Dedifferentiated amniotic fluid mesenchymal stem cell (primary cell): ENCODE data around the gene PPP1R12B.
A peak's percentile ranks its signal among the peaks of the same experiment; 100 is the strongest.
"Not testable (repeated sequence)": the region's sequence is repeated elsewhere in the genome, so short reads cannot be mapped to it uniquely, and the experiment has no call there.

ENCODE experiments used
- DNase-seq: peaks from one replicate; pipeline ENCODE4 v3.0.0-alpha.2; 2016; ENCODE audit errors: extremely low spot score

Gene PPP1R12B

GRCh38 chr1:202556037-202556436 is 207.5 kb downstream of the PPP1R12B start:
- DNase-seq: not testable (repeated sequence)

DNA sequence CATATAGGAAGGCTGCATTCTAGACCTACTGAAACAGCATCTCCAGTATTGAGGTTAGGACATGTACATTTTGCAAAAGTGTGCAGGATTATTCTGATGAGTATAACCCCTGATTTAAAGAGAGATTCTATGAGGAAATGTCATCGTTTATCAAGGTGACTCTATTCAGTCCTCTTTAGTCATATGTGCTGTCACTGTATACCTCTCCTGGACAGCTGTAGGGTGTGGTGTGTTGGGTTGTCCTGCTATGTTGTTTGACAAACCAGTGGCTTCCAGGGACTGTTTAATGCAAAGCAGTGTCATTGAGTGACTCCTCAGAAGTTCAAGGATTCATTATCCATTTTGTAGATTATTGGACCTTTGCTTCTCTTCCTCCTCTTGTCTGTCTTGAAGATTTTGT is 209.2 kb downstream of the PPP1R12B start:
- not testable (repeated sequence) for DNase-seq

DNA sequence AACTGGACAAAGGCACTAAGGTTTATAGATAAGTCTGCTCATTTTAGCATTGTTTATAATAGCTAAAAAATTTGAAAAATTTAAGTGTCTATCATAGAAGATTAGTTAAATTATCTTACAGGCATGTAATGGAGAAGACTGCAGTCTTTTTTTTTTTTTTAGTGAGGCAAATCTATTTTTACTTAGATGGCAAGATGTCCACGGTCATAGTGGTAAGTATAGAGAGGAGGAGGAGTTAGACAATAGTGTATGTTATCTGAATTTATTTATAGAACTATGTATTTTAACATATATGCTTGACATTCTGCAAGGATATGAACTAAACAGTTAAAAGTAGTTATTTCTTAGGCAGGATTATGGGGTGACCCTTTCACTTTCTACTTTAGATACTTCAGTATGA is 212.7 kb downstream of the PPP1R12B start:
- DNase-seq: no peak

- no peak for DNase-seq
These were observed 213.4 kb downstream of the PPP1R12B start for GRCh38 chr1:202561726-202562443.

GRCh38 chr1:202562444-202563060 is 214.1 kb downstream of the PPP1R12B start:
- DNase-seq: no peak

DNA sequence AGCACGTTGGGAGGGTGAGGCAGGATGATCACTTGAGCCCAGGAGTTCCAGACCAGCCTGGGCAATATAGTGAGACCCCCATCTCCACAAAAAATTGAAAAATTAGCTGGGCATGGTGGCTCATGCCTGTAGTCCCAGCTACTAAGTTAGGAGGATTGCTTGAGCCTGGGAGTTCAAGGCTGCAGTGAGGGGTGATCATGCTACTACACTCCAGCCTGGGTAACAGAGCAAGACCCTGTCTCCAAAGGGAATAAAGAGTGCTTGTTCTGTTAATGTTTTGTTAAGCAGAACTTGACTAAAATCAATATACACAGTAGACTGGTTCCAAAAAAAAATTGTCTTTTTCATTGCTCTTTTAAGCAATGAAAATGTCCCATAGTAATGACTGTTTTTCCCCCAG is 215.3 kb downstream of the PPP1R12B start:
- DNase-seq: no peak

GRCh38 chr1:202564958-202565495 is 216.5 kb downstream of the PPP1R12B start:
- DNase-seq: no peak

DNA sequence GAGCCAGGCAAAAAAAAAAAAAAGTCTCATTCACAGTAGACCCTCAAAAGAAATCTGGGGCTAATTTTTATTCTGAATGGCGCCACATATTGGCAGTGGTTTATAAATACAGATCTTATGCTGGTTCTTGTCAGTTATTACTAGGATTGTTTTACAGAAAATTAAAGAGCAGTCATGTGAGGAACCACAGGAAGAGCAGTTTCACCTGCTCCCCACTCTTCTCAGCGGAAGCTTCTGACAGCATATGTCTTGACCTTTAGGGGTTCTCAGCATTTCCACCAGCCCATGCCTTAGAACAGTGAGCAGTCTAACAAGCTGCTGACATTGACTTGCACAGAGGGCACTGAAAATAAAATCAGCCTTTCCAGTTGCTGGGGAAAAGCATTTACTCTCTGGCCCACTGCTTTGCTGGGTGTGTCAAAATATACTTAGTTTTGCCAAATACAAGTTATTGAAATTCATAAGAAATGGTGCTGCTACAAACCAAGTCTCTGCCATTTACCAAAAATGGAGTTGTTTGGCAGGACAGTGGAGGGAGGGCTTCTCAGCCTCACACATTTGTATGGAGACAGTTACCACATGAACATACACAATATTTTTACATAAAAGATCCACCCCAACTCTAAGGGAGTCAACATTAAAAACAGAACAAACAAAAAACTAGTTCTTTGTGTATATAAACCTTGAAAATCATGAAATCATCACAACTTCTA is 217.5 kb downstream of the PPP1R12B start:
- DNase-seq: no peak

DNA sequence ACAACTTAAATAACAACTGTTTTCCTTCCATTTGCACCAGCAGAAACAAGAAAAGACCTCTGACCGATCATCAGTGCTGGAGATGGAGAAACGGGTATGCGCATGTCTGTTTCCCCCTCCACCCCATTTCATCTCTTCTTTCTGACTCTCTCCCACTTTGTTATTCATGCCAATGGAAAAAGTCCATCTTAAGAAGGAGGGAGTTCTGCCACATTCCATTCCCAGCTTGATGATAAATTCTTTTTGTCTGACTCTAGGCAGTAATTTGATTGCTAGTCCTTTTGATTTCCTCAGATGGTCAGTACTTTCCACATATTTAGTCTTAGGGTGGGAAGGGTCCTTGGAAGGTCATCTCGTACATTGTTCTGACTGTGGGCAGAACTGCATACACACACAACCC is 219.2 kb downstream of the PPP1R12B start:
- peak; percentile 49 for DNase-seq

DNA sequence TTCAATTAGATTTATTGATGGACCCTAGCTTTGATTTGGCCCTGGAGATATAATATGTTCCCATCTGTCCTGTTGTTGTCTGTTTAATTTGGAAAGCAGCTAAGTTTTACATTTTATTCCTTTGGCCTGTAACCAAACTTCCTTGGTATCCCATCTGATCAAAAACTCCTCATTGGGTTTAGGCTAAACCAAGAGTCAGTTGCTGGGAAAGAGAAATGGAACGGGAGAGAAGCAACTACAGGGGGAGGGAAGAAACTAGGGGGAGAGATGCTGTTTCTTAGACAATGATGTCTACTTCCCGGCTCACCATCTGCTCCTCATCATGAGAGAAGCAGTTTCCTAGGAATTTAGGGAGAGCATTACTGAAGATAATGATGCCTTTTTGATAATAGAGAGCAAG is 219.9 kb downstream of the PPP1R12B start:
- no peak for DNase-seq

- no peak for DNase-seq
These were observed 220.3 kb downstream of the PPP1R12B start for GRCh38 chr1:202568826-202569225.

DNA sequence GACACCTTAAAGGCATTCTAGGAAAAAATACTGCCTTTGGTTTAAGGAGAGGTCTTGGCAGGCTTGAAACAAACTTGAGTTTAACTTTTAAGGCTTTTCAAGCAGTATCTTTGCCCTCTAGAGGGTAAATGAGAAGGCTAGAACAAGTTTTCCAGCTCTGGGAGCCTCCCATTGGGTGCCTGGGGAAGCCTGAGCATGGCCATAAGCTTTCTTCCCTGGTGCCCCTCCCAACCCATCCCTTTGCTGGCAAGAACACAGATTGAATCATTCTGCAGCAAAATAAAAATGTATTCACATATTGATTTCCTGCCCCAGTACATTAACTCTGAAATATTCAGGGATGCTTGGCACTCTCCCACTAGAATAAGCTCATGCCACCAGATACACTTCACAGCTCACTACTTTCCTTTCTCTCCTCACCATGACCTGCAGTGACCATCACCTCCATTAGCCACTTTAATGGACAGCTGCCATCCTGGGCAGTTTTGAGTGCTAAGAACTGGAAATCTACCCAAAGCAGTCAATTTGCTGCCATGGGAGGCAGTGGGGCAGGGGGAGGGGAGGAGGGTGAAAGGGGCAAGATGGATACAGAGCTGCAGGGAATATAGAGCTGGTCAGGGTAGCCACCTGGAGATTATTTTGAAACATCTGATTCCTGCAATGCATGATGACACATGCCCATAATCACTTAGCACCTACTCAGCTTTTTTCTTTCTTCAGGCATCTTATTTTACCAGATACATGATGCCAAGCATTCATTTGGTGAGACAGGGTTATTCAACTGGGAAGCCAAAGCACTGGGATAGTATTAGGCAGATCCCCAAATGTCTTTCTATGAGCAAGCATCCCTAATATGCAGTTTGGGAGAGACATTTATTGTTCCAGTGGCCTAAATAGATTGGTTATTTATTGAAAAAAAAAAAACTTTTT is 221.2 kb downstream of the PPP1R12B start:
- no peak for DNase-seq

GRCh38 chr1:202571719-202572339 is 223.3 kb downstream of the PPP1R12B start:
- DNase-seq: no peak

DNA sequence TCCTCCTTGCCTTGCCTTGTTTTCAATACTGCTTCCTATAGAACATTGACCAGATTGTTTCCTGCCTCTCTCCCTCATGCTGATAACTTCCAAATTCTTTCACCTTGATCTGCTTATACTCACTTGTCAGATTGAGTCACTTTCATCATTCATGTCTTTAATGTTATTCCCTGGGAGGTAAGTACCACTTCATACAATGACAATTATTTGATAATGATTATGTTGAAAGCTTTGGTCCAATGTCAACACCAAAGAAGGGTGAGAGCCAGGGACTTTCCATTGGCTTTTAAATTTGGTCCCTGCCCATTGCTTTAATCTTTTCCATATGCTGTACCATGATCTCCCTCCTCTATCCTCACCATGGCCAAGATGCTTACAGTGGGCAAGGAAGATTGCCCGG is 224.4 kb downstream of the PPP1R12B start:
- no peak for DNase-seq

DNA sequence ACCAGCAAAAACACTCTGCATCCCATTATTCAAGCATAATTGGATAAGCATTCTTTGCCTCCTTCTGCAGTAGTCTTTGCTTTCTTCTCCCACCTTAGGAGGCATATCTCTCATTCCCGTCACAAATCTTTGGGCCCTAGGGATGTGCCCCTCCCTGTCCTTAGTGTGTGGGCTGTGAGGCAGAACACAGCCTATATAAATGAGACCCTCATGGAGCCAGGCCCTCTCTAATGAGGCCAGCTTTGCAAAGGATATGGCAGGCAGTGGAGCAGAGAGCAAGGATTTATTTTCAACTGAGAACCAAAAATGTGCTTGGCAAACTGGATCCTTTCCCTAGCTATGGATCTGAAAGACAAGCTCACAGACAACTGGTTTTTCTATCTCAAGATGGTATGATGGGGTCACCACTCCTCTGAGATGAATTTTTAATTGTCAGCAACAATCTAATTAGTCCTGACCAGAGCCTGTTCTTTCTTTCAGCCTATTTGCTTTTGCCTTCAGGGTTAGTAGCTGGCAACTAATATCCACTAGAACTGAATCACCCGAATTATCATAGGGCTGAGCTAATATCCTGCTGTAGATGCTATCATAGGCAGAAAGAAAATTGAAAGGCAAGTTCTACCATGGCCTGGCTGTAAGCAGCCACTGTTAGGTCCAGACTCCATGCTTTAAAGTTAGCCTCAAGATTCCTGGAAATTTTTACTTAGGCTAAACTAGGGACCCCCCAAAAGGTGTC is 227.6 kb downstream of the PPP1R12B start:
- DNase-seq: peak; percentile 25

DNA sequence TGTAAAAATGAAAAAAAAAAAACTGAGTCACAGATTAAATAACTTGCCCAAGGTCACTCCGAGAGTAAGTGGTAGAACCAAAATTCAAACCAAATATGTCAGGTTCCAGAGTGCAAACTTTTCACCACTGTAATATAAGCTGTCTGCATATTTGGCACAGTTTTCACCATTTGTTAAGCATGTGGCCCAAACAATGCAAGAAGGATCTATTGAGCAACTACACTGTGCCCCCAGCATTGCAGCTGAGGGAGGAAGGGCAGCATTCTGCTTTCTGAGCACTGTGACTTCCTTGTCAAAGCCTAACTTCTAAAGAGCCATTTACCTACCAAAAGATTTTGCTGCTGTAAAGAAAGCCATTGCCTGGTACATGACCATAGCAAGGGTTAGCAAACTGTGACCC is 228.3 kb downstream of the PPP1R12B start:
- peak; percentile 81 for DNase-seq

DNA sequence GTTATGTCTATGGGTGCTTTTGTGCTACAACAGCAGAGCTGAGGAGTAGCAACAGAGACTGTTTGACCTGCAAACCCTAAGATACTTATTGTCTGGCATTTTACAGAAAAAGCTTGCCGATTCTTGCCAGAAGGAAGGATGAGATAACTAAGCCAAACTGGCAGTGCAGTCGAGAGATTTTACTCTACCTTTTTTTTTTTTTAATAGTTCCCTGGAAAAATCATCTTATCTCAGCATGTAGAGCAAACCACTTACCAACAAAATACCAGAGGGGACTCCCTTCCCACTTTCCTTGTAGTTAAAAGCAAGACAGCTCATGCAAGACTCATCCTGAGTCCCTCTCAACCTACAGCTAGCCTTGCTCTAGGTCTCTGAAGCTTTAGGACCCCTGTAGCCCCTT is 228.9 kb downstream of the PPP1R12B start:
- DNase-seq: no peak

GRCh38 chr1:202578001-202578504 is 229.6 kb downstream of the PPP1R12B start:
- DNase-seq: no peak

DNA sequence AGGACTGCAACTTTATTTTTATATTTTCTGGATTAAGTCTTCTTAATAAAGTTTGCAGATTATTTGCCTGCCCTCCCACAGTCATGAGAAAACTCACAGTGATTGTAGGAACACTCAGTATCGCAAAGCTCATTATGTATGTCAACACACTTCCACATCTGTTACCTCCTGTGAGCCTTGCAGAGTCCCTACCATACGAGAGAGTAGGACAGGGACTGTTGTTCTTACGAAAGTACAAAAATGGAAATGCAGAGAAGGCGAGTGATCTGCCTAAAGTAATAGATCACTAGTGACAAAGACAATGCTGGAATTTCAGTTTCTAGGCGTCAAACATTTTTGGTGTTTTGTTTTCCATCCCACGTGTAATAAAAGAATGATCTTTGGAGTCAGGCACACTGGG is 230.1 kb downstream of the PPP1R12B start:
- DNase-seq: no peak

DNA sequence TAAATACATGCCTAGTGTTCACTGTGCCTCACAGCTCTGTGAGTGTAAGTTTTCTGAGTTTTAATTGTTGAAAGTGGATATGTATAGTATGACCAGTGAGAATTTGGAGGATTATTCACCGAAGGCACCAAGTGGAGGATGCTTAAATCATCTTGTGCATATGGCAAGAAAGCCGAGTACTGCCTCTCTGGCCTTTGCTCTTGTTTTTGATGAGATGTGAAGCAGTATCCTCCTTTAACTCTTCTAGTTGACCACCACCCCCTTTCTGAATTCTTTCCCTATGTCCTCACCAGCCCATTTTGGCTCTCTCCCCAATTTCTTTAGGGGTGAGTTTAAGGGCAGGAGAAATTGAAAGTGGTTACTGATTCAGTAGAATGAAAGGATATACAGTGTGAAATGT is 231.3 kb downstream of the PPP1R12B start:
- peak; percentile 69 for DNase-seq
